HAP-1 (cell line): ENCODE results near the gene ZIC1.

Experiments used
- DNase-seq, 2 experiments: peaks; one replicate each; pipeline ENCODE4 v3.0.0-alpha.2; 2016 to 2020; ENCODE audit warnings: low spot score in 2 of 2
- H3K27me3 ChIP-seq: fragments of 250-450 bp; sonication (Bioruptor Pico); 2 replicates; pipeline ENCODE4 v1.5.1; 2020; ENCODE audit warnings: low read depth, mild to moderate bottlenecking, moderate library complexity
- H3K36me3 ChIP-seq: fragments of 250-450 bp; sonication (Bioruptor Pico); replicated peaks from 2 replicates; pipeline ENCODE4 v1.5.1; 2020; ENCODE audit warnings: mild to moderate bottlenecking
- H3K4me1 ChIP-seq: fragments of 250-450 bp; sonication (Bioruptor Pico); 2 replicates; pipeline ENCODE4 v1.5.1; 2020; ENCODE audit warnings: mild to moderate bottlenecking
- H3K4me3 ChIP-seq: fragments of 250-450 bp; sonication (Bioruptor Pico); 2 replicates; pipeline ENCODE4 v1.5.1; 2020; ENCODE audit warnings: mild to moderate bottlenecking, moderate library complexity
- H3K9me3 ChIP-seq: fragments of 250-450 bp; sonication (Bioruptor Pico); 2 replicates; pipeline ENCODE4 v1.5.1; 2020; ENCODE audit warnings: mild to moderate bottlenecking, moderate library complexity
- in situ Hi-C: fragments of 300-500 bp; cut with MboI; formaldehyde crosslinking; loops from 3 replicates; pipeline ENCODE4 v1.14.3; 2020; ENCODE audit warnings: low sequenced_read_pairs, inconsistent platforms, mixed read lengths

The ZIC1 gene

DNA sequence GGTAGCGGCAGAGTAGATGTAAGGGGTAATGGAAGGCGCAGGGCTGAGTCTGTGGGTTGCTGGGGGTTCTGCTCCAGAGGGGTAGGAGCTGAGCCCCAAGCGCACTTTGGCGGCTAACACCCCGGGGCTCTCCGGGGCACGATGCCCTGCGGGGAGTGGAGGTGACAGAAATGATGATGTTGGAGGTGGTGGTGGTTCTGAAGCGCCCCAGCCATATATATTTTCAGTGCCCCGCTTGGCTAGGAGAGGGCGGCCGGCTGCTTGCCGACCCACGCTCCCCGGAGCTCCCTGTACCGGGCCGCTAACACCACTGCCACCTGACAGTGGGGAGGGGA, 12.5 kb upstream of the ZIC1 start:
- Histone ChIP-seq H3K27me3 (no peaks in the 10 kb centered on the region), H3K4me3 (no peak overlapping the region), H3K9me3 (no peaks in the 10 kb centered on the region), H3K4me1 (peaks cover 2% of the 10 kb centered on the region), H3K36me3 (no peaks in the 10 kb centered on the region)
- in situ Hi-C loops = no loop called here
- no peak for DNase-seq

DNA sequence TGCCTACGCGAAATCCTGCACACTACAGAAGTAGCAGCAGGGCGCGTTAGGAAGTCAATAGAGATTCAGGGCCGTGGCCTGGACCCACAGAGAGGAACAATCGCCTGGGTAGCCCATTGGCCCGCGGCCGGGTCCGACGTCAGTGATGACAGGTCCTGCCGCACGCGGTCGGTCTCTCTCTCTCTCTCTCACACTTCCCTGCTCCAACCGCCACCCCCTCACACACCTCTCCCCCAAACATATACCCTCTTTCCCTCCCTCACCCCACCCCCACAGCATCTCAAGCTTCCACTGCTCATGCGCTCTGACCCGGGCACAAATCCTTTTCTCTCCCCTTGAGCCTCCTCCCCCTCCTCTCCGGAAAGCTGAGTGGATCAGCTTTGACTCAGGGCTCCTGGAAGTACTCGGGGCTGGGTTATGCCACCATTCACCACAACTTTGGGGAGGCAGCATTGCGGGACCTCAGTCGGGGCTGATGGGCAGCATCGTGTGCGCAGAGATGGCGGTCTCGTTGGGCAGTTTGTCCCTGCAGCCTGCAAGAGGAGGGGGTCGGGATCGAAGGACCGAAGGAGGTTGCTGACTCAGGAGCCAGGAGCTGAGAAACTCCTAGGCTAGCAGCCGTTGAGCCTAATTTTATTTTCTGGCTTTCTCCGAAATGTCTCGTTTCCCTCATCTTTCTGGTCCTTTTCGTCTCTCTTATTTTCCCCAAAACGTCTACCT, 11.8 kb upstream of the ZIC1 start:
- in situ Hi-C loops = no loop called here
- Histone ChIP-seq H3K4me3 (no peak overlapping the region), H3K36me3 (no peaks in the 10 kb centered on the region), H3K4me1 (peaks cover 6% of the 10 kb centered on the region), H3K9me3 (no peaks in the 10 kb centered on the region), H3K27me3 (no peaks in the 10 kb centered on the region)
- DNase-seq = no peak

DNA sequence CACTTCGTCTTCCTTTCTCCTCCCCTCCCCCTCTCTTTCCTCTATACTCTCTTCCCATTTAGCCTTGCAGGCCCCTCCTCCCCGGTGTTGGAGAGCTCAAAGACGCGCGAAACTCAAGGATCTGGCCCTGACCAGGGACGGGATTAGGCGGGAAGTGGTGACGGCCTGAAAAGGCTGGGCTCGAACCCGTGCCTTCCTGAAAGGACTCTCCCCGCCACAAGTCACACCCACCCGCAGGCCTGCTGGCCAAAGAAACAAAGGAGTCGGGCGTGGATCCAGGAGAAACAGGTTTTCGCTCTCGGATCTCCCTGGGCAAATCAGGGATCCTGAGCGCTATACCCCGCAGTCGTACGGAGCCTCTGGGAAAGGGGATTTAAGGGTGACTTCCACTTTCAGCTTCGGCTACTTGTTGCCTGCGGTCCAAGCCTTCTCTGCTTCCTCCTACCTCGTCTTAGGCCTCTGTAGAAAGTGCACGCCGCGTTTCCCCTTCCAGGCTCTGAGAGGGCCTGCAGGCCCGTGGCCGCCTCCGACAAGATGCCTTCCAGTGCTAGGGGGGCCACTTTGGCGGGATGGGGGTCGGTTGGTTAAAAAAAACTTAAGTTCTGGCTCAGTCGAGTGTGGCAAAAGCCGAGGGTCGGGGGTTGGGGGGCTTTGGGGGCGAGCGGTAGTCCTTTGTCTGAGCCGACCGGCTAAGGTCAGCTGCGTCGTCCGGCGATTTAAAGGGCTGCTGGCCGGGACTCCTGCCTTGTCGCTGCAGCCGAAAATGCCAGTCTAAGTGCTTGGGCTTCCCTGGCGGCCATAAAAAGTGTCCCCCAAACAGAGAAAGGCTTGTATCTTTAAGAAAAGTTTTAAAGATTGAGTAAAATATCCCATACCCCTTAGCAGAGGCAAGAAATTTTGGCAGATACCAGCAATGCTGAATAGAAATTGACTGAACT, 11.0 kb upstream of the ZIC1 start:
- peaks cover 6% of the 10 kb centered on the region for H3K4me1 ChIP-seq
- no peaks in the 10 kb centered on the region for H3K36me3 ChIP-seq
- in situ Hi-C loops = no loop called here
- H3K27me3 ChIP-seq = no peaks in the 10 kb centered on the region
- H3K4me3 ChIP-seq = no peak overlapping the region
- no peaks in the 10 kb centered on the region for H3K9me3 ChIP-seq
- DNase-seq = no peak

DNA sequence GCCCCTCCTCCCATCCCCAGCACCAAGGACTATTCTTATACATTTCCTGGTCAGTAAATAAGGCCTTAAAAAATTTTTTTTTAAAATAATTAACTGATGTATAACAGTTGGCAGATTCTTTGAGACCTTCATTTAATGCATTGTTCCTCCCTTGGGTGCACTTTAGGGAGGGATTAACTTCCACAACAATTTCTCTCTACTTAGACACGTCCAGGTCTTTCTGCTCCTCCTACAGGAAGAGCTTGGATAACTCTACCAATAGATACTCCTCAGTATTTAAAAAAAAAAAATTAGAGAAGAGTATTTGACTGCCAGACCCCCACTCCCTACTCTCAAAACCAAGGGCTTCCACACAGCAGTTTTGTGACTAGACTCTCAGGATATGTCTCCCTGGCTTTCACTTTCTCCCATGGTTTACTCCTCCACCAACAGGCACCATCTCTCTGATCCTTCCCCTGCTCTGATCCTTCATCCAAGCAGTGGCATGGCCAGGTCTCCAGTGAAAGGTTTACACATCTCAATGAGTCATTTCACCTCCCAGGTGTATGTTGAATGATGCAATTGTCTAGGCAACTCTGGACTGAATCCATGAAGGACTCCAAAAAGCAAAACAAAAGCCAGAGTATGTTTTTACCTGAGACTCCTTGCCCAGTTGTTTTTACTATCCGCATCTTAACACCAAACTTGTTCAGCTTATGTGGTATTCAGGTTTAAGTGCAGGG, 10.2 kb upstream of the ZIC1 start:
- H3K9me3 ChIP-seq = no peaks in the 10 kb centered on the region
- no peak overlapping the region for H3K4me3 ChIP-seq
- in situ Hi-C loops = no loop called here
- H3K4me1 ChIP-seq = peaks cover 6% of the 10 kb centered on the region
- H3K36me3 ChIP-seq = no peaks in the 10 kb centered on the region
- H3K27me3 ChIP-seq = no peaks in the 10 kb centered on the region
- no peak for DNase-seq

DNA sequence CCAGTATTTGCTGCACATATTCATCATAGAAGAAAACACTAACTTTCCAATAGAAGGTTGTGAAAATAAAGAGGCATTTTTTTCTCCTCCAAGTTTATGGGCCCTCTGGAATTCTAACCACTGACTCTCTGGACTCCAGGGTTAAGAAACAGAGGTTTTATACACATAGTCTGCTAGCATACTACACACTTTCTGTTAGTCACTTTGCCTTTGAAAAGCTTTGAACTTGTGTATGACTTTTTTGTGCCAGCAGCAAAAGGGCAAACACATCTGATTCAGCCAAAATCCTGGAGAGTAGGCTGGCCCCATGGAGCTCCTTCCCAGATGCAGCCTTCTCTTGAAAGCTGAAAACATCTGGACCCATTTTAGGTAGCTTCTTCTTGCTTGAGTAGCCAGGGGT, 9.1 kb upstream of the ZIC1 start:
- H3K27me3 ChIP-seq = no peaks in the 10 kb centered on the region
- H3K36me3 ChIP-seq = no peaks in the 10 kb centered on the region
- in situ Hi-C loops = no loop called here
- peaks cover 6% of the 10 kb centered on the region for H3K4me1 ChIP-seq
- no peaks in the 10 kb centered on the region for H3K9me3 ChIP-seq
- DNase-seq = no peak
- no peak overlapping the region for H3K4me3 ChIP-seq

DNA sequence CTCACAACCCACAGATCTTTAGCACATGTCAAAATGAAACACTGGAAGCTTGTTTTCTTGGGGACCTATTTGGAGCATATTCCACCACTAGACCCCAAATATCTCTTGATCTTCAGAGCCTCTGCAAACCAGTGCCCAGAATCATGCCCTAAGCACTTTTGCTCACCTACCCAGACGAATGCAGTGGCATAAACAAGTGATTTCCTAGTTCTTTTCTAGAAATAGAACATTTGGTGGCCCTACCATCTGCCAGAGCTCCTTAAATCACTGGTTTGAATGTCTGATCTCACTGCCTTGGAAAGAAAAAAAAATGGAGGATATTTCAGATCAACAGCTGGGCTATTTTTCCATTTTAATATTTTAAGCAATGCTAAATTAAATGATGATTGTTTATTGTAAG, 8.2 kb upstream of the ZIC1 start:
- in situ Hi-C loops = no loop called here
- H3K27me3 ChIP-seq = no peaks in the 10 kb centered on the region

DNA sequence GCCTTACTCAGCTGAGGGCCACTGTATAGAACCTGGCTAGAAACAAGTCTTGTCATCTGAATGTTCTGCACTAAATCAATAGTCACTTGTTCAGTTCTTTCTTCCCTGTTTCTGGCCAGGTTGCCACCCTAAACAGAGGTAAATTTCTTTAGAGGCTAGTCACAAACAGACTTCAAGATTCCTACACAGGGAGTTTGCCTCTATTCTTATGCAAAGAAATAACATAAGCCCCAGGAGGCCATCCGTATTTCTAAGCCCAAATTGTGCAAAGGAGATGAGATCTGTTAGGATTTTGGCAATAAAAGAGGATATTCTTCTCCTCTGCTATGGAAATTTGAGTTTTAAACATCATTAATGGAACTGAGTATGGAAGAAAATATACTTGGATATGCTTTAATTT, 7.7 kb upstream of the ZIC1 start:
- peak in 1 of 2 experiments; percentile 18 for DNase-seq
- H3K36me3 ChIP-seq = no peaks in the 10 kb centered on the region
- no peaks in the 10 kb centered on the region for H3K9me3 ChIP-seq
- peaks cover 6% of the 10 kb centered on the region for H3K4me1 ChIP-seq
- in situ Hi-C loops = no loop called here
- H3K4me3 ChIP-seq = no peak overlapping the region
- H3K27me3 ChIP-seq = no peaks in the 10 kb centered on the region

More for the DNA sequence above, 8.2 kb upstream of the ZIC1 start:
- no peaks in the 10 kb centered on the region for H3K36me3 ChIP-seq
- no peak for DNase-seq
- H3K4me1 ChIP-seq = peaks cover 6% of the 10 kb centered on the region
- no peaks in the 10 kb centered on the region for H3K9me3 ChIP-seq
- H3K4me3 ChIP-seq = no peak overlapping the region

DNA sequence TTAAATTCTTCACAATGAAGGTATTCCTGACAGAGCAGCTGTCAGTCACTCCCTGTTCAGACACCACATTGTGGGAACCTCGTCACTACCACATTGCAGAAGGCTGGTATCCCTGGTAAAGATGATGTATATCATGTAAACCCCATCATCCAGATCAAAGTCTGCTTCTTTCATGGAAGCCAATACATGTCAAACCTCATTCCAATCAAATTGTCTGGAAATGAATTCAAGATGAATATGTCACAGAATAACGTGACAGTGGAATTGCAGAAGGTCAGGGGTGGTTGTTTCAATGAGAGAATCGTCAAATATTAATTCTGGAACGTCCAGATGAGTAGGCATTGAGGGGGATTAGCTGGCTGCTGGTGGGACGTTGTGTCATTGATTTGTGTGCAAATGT, 7.0 kb upstream of the ZIC1 start:
- in situ Hi-C loops = no loop called here
- no peaks in the 10 kb centered on the region; the same call in 1 of the 2 replicates for H3K27me3 ChIP-seq

DNA sequence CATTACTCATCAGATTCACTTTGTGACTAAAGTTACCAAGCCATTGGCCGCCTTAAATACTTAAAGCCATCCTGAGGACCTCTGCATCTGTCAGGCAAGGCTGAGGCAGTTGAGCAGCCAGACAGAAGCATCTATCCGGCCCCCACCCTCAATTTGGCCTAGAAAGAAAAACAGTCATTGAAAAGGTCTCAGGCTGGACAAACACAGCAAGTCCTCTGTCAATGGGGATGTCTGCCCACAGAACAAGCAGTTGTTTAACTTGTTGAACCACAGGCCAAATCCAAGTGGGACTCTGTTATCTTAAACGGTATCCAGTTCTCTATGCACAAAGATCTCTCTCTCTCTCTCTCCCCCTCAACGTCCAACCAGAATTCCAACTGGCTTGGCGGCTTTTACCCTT, 5.7 kb upstream of the ZIC1 start:
- no peak for DNase-seq
- Histone ChIP-seq H3K9me3 (no peaks in the 10 kb centered on the region), H3K4me1 (peaks cover 6% of the 10 kb centered on the region), H3K27me3 (no peaks in the 10 kb centered on the region; the same call in 1 of the 2 replicates), H3K4me3 (no peak overlapping the region), H3K36me3 (no peaks in the 10 kb centered on the region)
- in situ Hi-C loops = no loop called here

More for the DNA sequence above, 7.0 kb upstream of the ZIC1 start:
- H3K36me3 ChIP-seq = no peaks in the 10 kb centered on the region
- H3K4me3 ChIP-seq = no peak overlapping the region
- H3K4me1 ChIP-seq = peaks cover 6% of the 10 kb centered on the region
- H3K9me3 ChIP-seq = no peaks in the 10 kb centered on the region
- DNase-seq = no peak

DNA sequence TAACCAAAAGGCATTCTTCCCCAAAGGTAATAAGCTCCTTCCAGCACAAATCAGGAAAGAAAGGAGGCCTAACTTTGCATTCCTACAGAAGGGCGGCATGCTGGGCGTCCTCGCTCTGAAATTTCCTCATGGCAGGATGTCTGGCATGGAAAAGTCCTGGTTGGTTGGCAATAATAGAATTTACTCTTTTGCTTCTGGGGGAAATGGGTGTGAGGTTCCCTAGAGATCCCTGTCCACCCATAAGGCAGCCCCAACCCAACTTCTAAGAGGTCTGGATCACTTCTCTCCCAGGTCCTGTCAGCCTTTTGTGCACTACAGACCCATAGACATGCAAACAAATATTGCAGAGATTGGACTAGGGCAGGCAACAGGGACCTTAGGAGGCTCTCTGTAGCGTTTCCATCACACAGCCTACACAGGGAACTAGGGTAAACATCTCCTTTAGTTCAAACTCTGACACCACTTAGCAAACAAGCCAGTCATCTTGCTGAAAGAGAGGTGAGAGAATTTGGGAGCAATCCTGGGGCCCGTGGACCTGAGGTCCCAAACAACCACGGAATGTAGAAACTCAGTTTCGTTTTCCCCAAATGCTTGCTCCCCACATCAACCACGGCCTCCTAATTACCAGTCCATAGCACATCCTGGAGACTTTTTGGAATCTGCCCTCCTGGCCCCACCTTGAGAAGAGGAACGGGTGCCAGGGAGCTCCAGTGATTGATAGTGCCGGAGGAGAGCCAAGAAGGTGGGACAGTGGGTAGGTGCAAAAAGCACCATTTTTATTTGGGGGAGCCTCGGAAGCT, 5.0 kb upstream of the ZIC1 start:
- no peak for DNase-seq
- Histone ChIP-seq H3K4me3 (no peak overlapping the region), H3K4me1 (peaks cover 6% of the 10 kb centered on the region), H3K9me3 (no peaks in the 10 kb centered on the region), H3K36me3 (no peaks in the 10 kb centered on the region), H3K27me3 (no peaks in the 10 kb centered on the region; the same call in 1 of the 2 replicates)
- in situ Hi-C loops = no loop called here

DNA sequence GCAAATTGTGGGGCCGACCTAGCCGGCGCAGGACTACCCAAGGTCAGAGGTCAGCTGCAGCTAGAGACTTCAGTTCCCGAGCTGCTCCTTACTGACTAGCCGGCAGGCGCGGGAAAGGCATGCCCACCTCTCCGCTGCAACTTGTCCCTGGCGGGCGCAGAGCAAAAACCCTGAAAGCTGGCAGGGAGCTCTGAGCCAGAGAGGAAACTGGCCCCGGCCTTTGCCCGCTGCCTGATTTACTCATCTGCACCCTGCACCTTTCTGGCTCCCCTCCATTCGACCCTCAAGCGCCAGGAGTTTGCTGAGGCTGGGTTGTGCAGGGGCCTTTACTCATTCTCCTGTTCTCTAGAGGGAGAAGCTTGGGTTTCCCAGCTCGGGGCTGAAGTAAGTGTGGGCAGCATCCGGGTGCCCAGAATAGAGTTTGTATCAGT, 4.3 kb upstream of the ZIC1 start:
- no peak overlapping the region for H3K4me3 ChIP-seq
- H3K4me1 ChIP-seq = peaks cover 6% of the 10 kb centered on the region
- H3K36me3 ChIP-seq = no peaks in the 10 kb centered on the region
- DNase-seq = no peak
- H3K27me3 ChIP-seq = no peaks in the 10 kb centered on the region; the same call in 1 of the 2 replicates
- in situ Hi-C loops = no loop called here
- H3K9me3 ChIP-seq = no peaks in the 10 kb centered on the region

DNA sequence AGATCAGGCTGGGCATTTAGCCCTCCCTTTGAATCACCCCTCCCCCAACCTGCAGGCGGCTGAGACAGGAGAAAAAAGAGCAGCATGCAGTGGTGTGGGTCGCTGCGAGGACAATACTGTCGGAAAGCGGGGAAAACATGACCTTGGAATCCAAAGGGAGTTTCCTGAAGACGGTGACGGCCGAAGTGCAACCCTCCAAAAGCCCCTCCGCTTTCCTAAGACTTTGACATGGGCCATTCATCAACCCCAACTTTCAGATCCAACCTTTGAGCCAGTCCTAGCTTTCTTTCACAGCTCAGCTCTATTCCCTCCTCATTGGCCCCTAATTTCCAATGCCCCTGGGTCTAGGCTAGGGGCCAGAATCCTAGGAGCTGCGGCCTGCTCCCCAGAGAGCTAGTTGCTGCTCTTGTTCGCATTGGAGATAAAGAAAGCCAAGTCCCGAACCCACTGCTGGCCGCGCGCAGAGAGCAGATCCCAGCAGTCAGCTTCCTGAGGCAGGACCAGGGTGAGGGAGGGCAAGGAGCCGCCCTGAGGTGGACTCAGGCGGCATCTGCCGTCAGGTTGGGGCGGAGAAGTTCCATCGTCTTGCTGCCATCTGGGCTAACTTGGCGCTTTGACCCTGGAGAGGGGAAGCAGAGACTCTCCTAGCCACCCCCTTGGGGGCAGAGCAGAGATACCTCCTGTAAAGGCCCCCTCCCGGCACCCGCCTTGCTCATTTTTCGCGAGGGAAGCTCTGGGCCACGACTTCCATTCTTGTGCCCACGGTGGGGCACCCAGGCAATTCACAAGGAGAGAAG, 3.7 kb upstream of the ZIC1 start:
- Histone ChIP-seq H3K27me3 (no peaks in the 10 kb centered on the region; the same call in 1 of the 2 replicates), H3K4me3 (no peak overlapping the region), H3K36me3 (no peaks in the 10 kb centered on the region), H3K9me3 (no peaks in the 10 kb centered on the region), H3K4me1 (peaks cover 6% of the 10 kb centered on the region)
- DNase-seq = no peak
- in situ Hi-C loops = no loop called here
